GM19023 (cell line): ENCODE data around the gene TMEM86B.

ENCODE experiments used
- ATAC-seq: cut with Tn5 transposase; IDR thresholded peaks from one replicate; pipeline ENCODE4 v1.9.1; 2021; ENCODE audit warnings: mild to moderate bottlenecking, moderate library complexity; ENCODE audit not compliant: unreplicated experiment

Gene TMEM86B

GRCh38 chr19:55257461-55258420 is 29.2 kb upstream of the TMEM86B start:
- ATAC-seq, result no peak

- ATAC-seq, result no peak
Measured at GRCh38 chr19:55256562-55257460, 28.2 kb upstream of the TMEM86B start.

DNA sequence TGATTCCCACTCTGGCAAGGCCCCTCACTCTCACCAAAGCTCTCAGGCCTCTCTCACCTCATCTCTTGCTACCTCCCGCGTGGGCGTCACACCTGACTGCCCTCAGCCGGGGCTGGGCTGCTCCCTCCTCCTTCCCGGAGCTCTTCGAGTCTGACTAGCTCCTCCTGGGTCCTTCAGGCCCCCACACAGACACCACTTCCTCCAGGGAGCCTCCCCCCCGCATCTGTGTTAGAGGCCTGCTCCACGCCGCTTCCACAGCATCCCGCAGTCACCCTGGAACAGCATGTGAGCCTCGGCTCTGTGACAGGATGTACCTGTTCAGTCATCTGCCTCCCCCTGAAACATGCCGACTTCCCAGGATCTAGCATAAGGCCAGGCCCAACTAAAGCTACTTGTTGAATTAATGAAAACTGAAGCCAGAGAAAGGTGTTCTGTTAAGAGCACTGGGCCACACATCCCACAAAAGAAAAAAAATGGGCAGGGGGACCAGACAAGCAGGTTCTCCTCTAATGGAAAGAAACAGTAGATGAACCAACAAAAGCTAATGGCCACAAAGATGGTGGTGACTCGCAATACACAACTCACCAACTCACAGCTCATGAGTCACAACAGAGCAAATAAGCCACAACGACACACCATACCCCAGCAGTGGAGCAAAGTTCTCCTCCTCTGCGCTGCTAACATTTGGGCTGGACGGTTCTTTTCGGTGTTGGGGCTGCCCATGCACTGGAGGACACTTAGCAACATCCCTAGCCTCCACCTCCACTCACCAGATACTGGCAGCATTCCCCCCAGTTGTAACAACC is 27.3 kb upstream of the TMEM86B start:
- no peak for ATAC-seq

GRCh38 chr19:55254625-55254977 is 26.0 kb upstream of the TMEM86B start:
- no peak for ATAC-seq

DNA sequence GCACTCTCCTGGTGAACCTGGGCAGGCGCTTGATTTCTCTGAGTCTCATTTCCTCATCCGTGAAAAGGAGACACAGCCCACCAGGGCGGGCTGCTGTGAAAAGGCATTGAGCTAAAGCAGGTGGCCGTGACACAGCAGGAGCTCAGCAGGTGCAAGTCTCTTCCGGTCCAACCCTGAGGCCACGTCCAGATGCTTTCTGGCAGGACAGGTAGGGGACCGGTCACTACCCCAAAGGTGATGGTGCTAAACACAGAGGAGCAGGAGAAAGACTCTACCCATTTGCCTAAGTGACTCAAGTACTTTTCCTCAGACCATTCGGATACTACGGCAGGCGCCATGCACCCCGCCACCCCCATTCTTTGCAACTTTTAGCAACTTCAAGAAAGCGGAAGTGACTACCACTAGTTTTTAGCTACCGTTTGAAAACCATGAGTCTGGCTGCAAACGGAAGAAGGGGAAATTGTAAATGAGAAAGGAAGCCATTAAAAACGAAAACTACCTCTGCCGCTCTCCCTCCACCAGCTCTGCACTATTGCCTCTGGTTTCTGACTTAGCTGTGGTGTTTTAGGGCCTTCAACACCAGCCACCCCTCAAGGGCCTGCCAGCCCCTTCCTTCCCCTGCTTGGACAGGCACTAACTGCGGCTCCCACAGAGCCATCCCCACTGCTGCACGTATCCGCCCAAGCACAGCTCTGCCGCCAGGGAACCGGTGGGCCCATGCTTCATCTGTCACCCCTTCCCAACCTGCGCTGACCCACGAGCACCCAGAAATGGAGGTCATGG is 25.5 kb upstream of the TMEM86B start:
- no peak for ATAC-seq

DNA sequence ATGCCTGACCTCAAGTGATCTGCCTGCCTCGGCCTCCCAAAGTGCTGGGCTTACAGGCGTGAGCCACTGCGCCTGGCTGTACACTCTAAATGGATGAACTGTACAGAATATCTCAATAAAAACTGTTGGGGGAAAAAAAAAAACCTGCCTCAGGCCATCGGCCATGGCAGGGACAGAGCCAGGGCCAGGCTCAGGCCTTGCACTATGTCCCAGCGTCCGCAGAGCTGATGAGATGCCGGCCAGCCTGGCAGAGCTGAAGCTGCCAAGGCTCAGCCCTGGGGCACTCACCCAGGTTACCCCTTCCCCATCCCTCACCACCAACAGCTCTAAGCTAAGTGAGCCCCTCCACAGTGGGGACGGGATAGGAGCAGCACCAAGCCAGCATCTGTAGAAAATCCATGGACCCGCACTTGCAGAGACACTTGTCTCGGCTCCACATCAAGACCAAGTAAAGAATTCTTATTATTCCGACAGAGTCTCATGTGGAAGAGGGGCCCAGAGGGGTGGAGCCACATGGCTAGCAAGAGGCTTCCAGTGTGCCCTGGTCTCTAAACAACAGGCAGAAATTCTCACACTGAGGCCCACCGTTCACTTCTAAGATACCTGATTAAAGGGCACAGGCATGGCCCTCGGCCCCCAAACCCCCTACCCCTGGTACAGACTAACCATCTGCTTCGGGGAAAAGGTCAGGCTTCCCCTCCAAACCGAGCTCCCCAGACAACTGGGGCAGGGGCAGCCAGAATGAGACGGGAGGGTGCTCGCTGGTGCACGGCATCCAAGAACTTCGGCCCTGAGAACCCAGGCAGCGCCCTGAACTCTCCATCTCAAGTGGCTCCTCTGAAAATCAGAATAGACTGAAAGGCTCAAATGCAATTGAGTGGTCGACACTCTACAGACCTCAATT is 24.4 kb upstream of the TMEM86B start:
- ATAC-seq, result no peak

DNA sequence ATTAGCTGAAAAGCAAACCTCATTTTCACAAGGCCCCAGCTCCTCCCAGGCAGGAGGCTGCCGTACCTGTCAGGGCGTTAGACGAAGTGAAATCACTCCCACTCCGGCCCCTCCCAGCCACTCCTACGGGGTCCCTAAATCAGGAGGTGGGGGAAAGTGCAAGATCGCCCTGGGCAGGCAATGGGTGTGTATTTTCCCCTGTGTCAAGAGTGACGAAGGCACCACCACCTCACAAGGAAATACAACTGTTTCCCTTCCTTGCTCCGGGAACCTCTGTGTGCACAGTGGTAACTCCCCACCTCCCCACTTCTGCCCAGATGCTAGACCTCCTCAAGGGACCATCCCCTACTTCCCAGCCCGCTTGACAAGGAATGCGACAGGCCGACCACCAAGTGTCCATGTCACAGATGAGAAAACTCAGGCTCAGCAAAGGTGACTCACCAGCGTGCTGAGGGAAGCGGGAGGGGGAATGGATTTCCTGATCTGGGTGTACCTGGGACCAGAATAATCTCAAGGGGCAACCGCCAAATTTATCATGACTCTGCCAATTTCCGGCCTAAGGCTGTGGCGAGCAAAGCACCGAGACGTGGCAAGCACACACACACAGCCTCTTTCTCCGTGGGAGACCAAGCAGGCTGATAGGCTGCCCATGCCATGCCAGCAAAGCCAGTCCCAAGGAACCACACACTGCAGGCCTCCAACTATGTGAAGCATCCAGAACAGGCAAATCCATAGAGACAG is 22.9 kb upstream of the TMEM86B start:
- ATAC-seq, result no peak

GRCh38 chr19:55250262-55251036 is 21.9 kb upstream of the TMEM86B start:
- ATAC-seq, result no peak

GRCh38 chr19:55249841-55250240 is 21.3 kb upstream of the TMEM86B start:
- ATAC-seq, result no peak

GRCh38 chr19:55248704-55249103 is 20.1 kb upstream of the TMEM86B start:
- ATAC-seq, result no peak

DNA sequence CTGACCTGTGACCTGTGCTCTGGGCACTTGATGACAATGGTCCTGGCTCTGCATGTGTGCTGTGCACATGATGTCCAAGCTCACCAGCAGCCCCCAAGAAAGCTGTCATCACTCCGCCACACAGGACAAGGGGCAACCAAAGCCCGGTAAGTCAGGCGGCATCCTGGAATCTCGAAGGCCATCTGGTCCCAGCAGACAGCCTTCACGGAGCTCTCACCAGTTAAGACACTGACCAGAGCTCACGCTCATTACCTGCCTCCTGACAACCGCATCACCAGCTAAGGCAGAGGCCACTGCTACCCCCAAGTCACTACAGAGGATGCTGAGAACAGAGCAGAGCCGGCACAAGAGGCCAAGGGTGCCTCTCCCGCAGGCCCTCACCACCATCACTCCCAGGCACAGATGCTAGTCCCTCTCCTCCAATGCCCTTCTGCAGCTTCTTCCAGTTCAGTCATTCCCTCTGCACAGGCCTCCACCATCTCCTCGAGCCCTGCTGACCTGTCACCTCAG is 19.7 kb upstream of the TMEM86B start:
- no peak for ATAC-seq

GRCh38 chr19:55247621-55248099 is 19.1 kb upstream of the TMEM86B start:
- no peak for ATAC-seq

DNA sequence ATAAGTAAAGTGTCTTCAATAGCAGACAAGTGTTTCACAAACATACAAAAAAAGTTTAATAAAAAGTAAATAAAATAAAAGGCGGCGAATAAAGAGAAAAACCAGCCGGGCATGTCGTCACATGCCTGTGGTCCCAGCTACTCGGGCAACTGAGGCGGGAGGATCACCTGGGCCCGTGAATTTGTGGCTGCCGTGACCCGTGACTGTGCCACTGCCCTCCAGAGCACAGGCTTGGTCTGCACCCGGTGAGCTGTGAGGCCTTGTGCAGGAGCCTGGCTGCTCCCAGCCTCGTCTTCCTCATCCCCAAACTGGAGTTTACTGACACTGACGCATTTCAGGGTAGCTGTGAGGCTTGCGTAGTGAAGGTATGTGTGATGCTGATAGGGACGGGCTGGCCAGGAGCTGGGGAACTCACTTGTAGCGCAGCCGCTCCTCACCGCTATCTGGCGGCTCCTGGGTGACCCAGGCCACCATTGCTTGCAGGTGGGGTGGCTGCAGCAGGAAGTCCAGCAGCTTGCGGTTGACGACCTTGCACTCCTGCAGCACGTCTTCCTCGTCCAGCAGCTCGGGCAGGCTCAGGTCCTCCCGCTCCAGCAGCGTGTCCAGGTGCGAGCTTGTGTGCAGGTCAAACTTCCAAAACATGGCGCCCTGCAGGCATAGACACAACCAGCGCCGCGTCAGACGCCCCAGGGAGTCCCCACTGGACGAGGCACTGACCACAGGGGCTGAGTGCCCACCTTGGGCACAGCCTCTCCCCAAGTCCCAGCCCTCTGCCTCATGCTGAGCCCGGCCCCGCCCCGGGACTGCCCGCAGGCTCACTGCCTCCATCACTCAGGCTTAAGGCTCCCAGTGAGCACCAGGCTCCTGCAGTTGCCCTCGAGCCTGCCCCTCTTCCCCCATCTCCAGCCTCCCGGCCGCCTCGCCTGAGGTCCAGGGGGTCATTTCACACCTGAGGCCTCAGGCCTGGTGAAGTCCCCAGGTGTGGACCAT is 18.2 kb upstream of the TMEM86B start:
- ATAC-seq, result no peak

DNA sequence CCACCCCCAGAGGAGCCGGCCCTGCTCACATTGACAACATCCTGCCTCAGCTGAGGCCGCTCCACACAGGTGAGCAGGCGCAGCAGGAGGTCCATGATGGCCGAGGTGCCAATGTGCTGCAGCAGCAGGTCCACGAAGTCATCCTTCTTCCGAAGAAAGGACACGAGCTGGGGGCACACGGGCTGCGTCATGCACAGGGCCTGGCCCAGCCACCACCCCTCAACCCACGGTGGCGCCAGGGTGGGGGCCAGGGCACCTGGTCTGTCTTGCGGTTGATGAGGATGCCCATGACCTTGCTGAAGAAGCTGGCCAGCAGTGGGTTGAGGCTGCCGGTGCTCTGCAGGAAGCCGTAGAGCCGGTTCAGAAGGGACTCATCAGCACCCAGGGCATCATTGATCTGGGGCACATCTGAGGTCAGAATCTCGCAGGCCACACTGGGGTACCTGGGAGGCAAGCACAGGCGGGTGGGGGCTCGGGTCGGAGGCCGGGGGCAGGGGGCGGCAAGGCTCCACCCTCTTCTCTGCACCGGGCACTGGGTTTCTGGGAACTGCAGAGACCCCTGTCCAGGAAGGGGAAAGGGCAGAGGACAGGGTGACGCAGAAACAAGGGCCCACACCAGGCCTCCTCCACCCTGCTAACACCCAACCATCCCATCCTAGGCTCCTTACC is 16.8 kb upstream of the TMEM86B start:
- no peak for ATAC-seq

GRCh38 chr19:55244004-55244680 is 15.6 kb upstream of the TMEM86B start:
- ATAC-seq, result no peak
